ENCODE results near the gene DNAJC5. TPM values are rescaled to one million over a fixed set of nuclear protein-coding genes. Genes with fewer than 3 reads are reported as not detected.

The DNAJC5 gene
- total and polyA plus RNA-seq, 2 of the 8 experiments (the other 6 are each of a cell fraction or from before 2014, with no cell fraction given): 19.2 to 31.2 TPM

DNA sequence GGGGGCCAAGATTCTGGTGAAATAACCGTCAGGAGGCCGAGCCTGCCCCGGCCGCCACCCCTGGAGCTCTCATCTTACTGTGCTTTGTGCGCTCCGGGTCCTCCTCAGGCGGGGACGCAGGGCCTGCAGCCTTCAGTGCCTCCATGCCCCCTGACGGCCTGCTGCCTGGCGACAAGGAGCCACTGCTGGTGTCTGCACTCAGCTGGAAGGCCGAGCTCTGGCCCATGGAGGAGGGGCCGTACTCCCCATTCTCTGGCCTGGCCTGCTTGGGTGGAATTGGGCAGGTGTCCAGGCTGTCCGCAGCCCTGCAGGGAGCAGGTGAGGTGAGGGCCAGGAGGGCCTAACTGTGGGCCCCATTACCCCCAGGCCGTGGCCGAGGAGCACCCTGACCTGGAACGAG, 69.5 kb downstream of the DNAJC5 start:
- CTCF ChIA-PET (ENCODE audit: partially characterized antibody): interaction anchor here (0.8 kb wide), 2 partner anchors 16 to 55 kb away, joined by 3 read pairs; no protein-coding TSS in a partner anchor
- Histone ChIP-seq H2AK5ac (ENCODE audit: low read depth, low read length) (no peak overlapping the region), H3K14ac (ENCODE audit: insufficient read length) (no peak overlapping the region), H3K27me3 (replicated peaks in 1 of 4; ENCODE audit: control insufficient read depth in 3 of 4, extremely low read depth in 1 of 4, insufficient read depth in 3 of 4, low read length in 3 of 4) (no peaks in the 10 kb centered on the region), H4K5ac (ENCODE audit: insufficient read length, low read depth, low read length) (no peak overlapping the region), H2BK20ac (ENCODE audit: low read length) (no peak overlapping the region), H2BK5ac (ENCODE audit: low read depth, low read length) (no peak overlapping the region), H3K56ac (replicated peaks; ENCODE audit: insufficient read length, low read depth, low read length) (no peak overlapping the region), H3K9ac (replicated peaks in 1 of 4; ENCODE audit: extremely low read depth in 1 of 4, low read depth in 3 of 4, low read length in 3 of 4) (no peak overlapping the region), H3K79me1 (ENCODE audit: low read depth, low read length) (peaks cover 4% of the 10 kb centered on the region), H2BK12ac (ENCODE audit: low read depth, low read length) (no peak overlapping the region), H3K36me3 (ENCODE audit: control insufficient read depth in 2 of 4, insufficient read depth in 4 of 4, low read length in 3 of 4) (peaks cover 22 to 66% (median 51%) of the 10 kb centered on the region in 4 experiments), H2BK120ac (replicated peaks; ENCODE audit: low read depth, low read length) (no peak overlapping the region), H3K4ac (replicated peaks; ENCODE audit: insufficient read length, low read depth, low read length) (no peak overlapping the region), H3K27ac (ENCODE audit: low read depth, low read length) (no peak overlapping the region), H3K79me2 (ENCODE audit: control insufficient read depth in 1 of 2, insufficient read depth in 2 of 2, low read length in 2 of 2) (no peaks in the 10 kb centered on the region; a peak in 1 of 4 replicates), H3K4me2 (ENCODE audit: insufficient read depth in 1 of 2, low read depth in 2 of 2, low read length in 2 of 2) (no peak overlapping the region), H3K9me3 (ENCODE audit: insufficient read depth in 2 of 2, low read depth in 1 of 2, low read length in 1 of 2) (peaks cover 42 to 53% of the 10 kb centered on the region in 2 experiments), H3K18ac (ENCODE audit: extremely low read depth, low read length) (no peak overlapping the region), H2BK15ac (ENCODE audit: low read length) (no peak overlapping the region), H4K8ac (ENCODE audit: extremely low read depth, insufficient read depth, low read length) (no peak overlapping the region), H3K23ac (ENCODE audit: insufficient read length) (no peak overlapping the region), H4K20me1 (replicated peaks in 1 of 2; ENCODE audit: control insufficient read depth in 1 of 2, insufficient read depth in 2 of 2, low read length in 2 of 2) (peaks cover 0 to 2% of the 10 kb centered on the region in 2 experiments), H3K23me2 (ENCODE audit: low read depth, low read length) (peaks cover 5% of the 10 kb centered on the region; the same call in 1 of the 2 replicates), H2AFZ (ENCODE audit: low read length) (no peak overlapping the region), H4K91ac (replicated peaks; ENCODE audit: insufficient read length, low read length) (no peak overlapping the region), H3K4me3 (ENCODE audit: extremely low read depth in 1 of 4, insufficient read depth in 2 of 4, low read depth in 3 of 4, low read length in 4 of 4) (no peak overlapping the region), H3K4me1 (replicated peaks in 1 of 4; ENCODE audit: control insufficient read depth in 3 of 4, insufficient read depth in 4 of 4, low read length in 3 of 4) (peaks cover 0 to 9% (median 5%) of the 10 kb centered on the region in 4 experiments; a peak in 6 of 7 replicates)
- DNase-seq (ENCODE audit: low read depth in 1 of 2, low spot score in 2 of 2) (no peak), FAIRE-seq (no peak)
- WGBS, 2 experiments (ENCODE audit: extremely low coverage in 1 of 2, insufficient coverage in 1 of 2, insufficient read length in 1 of 2, insufficient replicate concordance in 2 of 2, low coverage in 1 of 2, low lambda C conversion rate in 2 of 2, missing lambda C conversion rate in 1 of 2): 87% methylated on average over 13 of the region's 16 CpGs; no CpG with 5 or more reads in 1 of the 2 experiments
- POLR2A ChIA-PET (ENCODE audit: partially characterized antibody): interaction anchor here (0.8 kb wide), 1 partner anchor 12 kb away, joined by 3 read pairs; no protein-coding TSS in a partner anchor
- TF ChIP-seq TAF1 (IDR thresholded peaks at IDR 0.05; ENCODE audit: low read depth, low read length): no peak
- TF ChIP-seq GABPA (IDR thresholded peaks at IDR 0.05; ENCODE audit: borderline replicate concordance, insufficient read depth, low read length): no peak

Measured in H1 (cell line).